ENCODE data around the gene IGIP. TPM values are rescaled to one million over a fixed set of nuclear protein-coding genes. Genes with fewer than 3 reads are reported as not detected.

Gene IGIP
- total and polyA plus RNA-seq, 2 donors from 2014 or later: 13.2 to 15.5 TPM

GRCh38 chr5:140145256-140145655 is 19.5 kb downstream of the IGIP start:
- Histone ChIP-seq H3K36me3 (ENCODE audit: control insufficient read depth in 2 of 3, insufficient read depth in 3 of 3, low read length in 3 of 3) (no peaks in the 10 kb centered on the region), H3K4me1 (ENCODE audit: control insufficient read depth in 2 of 3, insufficient read depth in 2 of 3, low read depth in 1 of 3, low read length in 3 of 3) (peaks cover 0 to 30% (median 22%) of the 10 kb centered on the region in 3 donors), H3K9ac (ENCODE audit: low read length in 3 of 3) (no peak overlapping the region), H3K9me3 (ENCODE audit: control insufficient read depth in 2 of 3, insufficient read depth in 1 of 3, low read length in 3 of 3) (no peaks in the 10 kb centered on the region), H3K27ac (ENCODE audit: low read depth in 2 of 2, low read length in 2 of 2) (no peak overlapping the region), H3K27me3 (ENCODE audit: control insufficient read depth, insufficient read depth, low read length) (peaks cover 3% of the 10 kb centered on the region), H3K4me3 (ENCODE audit: low read length in 3 of 3) (peak overlapping the region in 1 of 3 donors; percentile 26)
- DNase-seq (no peak), FAIRE-seq (no peak)
- no peak for TF ChIP-seq CTCF (IDR thresholded peaks at IDR 0.05; ENCODE audit: borderline replicate concordance, extremely low read depth, insufficient read depth)
- intact Hi-C loops (cut with DNase I): no loop called here

GRCh38 chr5:140145818-140146522 is 20.2 kb downstream of the IGIP start:
- Histone ChIP-seq H3K9ac (ENCODE audit: low read length in 3 of 3) (no peak overlapping the region), H3K9me3 (ENCODE audit: control insufficient read depth in 2 of 3, insufficient read depth in 1 of 3, low read length in 3 of 3) (no peaks in the 10 kb centered on the region), H3K36me3 (ENCODE audit: control insufficient read depth in 2 of 3, insufficient read depth in 3 of 3, low read length in 3 of 3) (no peaks in the 10 kb centered on the region), H3K4me1 (ENCODE audit: control insufficient read depth in 2 of 3, insufficient read depth in 2 of 3, low read depth in 1 of 3, low read length in 3 of 3) (peaks cover 0 to 25% (median 22%) of the 10 kb centered on the region in 3 donors), H3K27me3 (ENCODE audit: control insufficient read depth, insufficient read depth, low read length) (peaks cover 3% of the 10 kb centered on the region), H3K27ac (ENCODE audit: low read depth in 2 of 2, low read length in 2 of 2) (no peak overlapping the region), H3K4me3 (ENCODE audit: low read length in 3 of 3) (peak overlapping the region in 1 of 3 donors; percentile 59)
- intact Hi-C loops (cut with DNase I): no loop called here
- TF ChIP-seq CTCF (IDR thresholded peaks at IDR 0.05; ENCODE audit: borderline replicate concordance, extremely low read depth, insufficient read depth): peak; percentile 71
- peak; percentile 82 to 90 (median 89) for DNase-seq
- no peak for FAIRE-seq

GRCh38 chr5:140146523-140146842 is 20.7 kb downstream of the IGIP start:
- H3K9ac ChIP-seq (ENCODE audit: low read length in 3 of 3): no peak overlapping the region
- TF ChIP-seq CTCF (IDR thresholded peaks at IDR 0.05; ENCODE audit: borderline replicate concordance, extremely low read depth, insufficient read depth): no peak
- peaks cover 3% of the 10 kb centered on the region for H3K27me3 ChIP-seq (ENCODE audit: control insufficient read depth, insufficient read depth, low read length)
- no peak overlapping the region for H3K4me3 ChIP-seq (ENCODE audit: low read length in 3 of 3)
- no peaks in the 10 kb centered on the region for H3K36me3 ChIP-seq (ENCODE audit: control insufficient read depth in 2 of 3, insufficient read depth in 3 of 3, low read length in 3 of 3)
- H3K4me1 ChIP-seq (ENCODE audit: control insufficient read depth in 2 of 3, insufficient read depth in 2 of 3, low read depth in 1 of 3, low read length in 3 of 3): peaks cover 0 to 25% (median 22%) of the 10 kb centered on the region in 3 donors
- DNase-seq (no peak), FAIRE-seq (no peak)
- intact Hi-C loops (cut with DNase I): no loop called here
- no peak overlapping the region for H3K27ac ChIP-seq (ENCODE audit: low read depth in 2 of 2, low read length in 2 of 2)
- no peaks in the 10 kb centered on the region for H3K9me3 ChIP-seq (ENCODE audit: control insufficient read depth in 2 of 3, insufficient read depth in 1 of 3, low read length in 3 of 3)
